CD4-positive, alpha-beta T cell treated with Interleukin-4 for 4 hours (primary cell): ENCODE measurements around the gene LRP2.

ENCODE experiments used
- DNase-seq: peaks from one replicate; pipeline ENCODE4 v3.0.0-alpha.2; 2020

The LRP2 gene

GRCh38 chr2:169116327-169116726 lies 246.0 kb downstream of the LRP2 start:
- DNase-seq, result no peak

DNA sequence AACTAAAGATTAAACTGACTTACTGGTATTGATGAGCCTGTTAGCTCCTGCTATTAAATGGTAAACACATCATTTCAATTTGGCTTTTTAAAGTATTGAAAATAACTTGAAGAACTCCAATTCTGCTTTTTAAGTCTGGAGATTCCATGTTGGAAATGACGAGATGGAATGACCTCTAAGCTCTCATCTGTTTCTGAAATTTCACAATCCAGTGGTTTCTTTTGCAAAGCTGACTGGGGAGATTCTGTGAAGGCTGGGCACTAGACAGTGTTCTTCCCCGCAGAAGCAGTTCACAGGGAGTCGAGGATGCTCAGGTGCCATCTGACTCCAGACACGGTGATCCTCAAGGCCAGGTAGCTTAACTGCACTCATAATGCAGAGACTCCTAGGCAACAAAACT lies 248.3 kb downstream of the LRP2 start:
- DNase-seq, result no peak

DNA sequence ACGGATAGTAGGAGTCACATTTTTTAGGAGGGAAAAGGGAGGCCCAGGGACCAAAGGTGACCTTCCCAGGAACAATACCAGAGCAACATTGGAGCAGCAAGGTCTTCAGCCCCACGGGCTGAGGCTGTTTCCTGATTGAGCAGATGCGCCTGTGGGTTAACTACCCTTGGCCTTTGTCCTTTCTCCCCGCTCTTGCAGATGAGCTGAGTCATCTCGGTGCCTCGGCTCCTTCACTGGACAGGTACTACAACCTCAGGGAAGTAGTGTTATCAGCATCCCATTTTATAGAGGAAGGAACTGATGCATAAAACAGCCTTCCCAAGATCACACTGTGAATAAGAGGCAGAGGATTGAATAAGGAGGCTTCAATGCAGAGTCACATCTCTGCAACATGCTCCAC lies 249.5 kb downstream of the LRP2 start:
- DNase-seq, result no peak

DNA sequence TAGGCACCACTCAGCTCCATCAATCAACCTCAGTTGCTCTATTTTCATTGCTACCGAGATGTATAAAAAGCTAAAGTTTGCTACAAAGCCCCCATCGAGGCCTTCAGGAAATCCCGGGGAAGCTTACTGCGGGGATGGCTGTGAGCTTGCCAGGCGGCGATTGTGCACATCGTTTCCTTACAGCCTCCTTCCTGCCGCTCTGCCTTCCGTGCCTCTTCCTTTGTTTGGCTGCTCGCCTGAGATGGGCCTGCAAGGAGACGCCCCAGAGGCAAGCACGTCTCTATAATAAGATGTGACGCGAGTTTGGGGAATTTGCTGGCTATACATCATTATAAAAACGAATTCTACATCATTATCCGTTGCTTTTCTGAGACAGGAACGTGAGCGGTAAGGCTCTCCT lies 251.4 kb downstream of the LRP2 start:
- no peak for DNase-seq

DNA sequence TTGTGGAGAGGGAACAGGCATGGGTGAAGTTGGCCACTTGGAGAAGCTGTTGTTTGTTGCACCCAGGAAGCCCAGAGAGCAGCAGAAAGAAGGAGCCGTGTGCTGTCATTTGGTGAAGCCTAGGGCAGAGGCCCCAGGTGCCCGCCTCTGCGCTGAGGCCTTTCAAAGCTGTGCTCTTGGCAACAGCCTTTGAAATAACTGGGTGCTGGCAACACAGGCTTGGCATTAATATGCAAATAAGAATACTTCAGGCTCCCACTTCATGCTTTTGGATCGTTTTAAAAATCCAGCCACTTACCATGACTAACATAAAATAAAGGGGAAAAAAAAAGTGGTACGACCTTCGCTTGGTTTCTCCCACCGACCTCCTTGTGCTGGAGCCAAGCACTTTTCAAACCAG lies 251.9 kb downstream of the LRP2 start:
- DNase-seq, result no peak

- DNase-seq, result peak; percentile 59
These were observed 252.6 kb downstream of the LRP2 start for GRCh38 chr2:169109502-169110409.

DNA sequence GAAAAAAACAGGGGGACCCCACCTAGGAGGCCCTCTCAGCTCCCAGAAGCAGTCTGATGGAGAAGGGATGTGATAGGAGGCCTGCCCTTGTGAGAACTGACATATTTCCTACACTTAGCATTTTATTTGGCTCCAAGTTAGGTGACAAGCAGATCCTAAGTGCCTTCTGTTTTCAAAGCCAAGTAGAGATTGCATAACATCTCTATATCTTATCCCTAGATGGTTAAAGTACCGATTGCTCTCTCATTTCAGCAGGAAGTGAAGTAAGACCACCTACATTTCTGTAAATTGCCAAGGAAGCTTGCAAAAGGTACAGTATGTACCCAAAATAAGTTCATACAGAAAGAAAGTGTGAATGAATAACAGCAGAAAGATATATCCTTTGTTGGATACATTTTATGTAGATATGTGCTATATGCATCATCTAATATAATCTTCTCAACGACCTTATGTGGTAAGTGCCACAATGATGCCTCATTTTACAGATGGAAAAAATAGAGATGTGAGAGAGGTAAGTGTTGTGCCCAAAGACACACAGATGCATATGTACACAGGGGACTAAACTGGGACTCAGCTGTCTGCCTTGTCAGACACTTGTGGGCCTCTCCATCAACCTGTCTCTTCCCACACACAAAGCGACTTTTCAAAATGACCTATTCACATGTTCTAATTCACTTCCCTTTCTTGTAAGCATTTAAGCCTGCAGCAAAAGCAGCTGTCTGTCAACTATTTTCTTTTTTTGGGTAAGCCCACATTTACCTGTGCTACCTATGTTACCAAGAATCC lies 254.0 kb downstream of the LRP2 start:
- DNase-seq, result no peak

DNA sequence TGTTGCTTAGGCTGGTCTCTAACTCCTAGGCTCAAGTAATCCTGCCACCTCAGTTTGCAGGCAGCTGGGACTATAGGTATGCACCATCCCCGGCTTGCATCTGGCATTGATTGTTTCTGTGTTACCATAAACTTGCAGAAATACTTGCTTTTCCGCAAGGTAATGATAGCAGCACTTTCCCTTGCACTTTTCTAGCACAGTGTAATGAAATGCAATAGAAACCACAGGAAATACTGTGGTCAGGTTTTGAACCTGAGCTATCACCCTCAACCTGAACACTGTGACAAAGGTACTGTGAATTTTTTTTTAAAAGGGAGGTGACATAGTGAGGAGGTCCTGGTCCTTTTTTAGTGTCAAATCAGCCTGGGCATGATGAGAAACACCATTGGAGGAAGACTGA lies 254.7 kb downstream of the LRP2 start:
- DNase-seq, result peak; percentile 69

DNA sequence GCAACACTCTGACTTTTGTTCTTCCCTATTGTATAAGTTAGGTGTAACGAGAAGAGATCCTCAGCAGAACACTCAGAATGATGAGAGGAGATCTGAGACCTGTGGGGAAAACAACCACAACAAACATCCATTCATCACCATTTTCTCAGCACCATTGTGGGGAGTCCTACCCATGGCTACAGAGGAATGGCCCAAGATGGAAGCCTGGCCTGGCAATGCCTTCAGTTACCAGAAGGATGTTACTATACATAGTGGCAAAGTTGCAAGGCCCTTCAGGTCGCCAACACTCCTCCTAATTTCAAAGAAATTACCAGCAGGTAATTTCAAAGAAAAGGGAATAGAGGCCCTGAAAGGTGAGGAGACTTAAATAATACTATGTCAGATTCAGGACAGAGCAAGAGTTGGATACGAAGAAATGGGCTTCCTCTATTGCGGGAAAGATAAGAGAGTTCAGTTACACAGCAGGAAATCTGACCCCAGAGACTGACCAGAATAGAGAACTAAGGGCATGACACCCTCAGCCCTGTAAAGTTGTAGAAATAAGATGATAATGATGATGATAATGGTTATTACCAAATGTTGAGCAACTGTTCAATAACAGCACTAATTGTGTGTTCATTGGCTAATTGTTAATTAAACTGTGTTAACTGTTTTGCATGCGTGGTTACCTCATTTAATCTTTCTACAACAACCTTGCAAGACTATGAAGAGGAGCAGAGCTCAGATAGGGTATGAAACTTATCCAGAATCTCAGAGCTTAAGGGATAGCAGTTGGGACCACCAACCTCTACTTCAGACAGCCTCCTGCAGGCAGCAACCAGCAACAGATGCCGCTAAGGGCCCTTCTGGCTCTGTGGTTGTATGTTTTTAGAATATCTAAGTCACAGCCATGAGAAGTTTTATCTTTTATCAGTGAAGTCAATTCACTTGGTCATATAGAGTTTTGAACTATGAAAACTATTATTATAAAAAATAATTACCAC lies 255.5 kb downstream of the LRP2 start:
- DNase-seq, result no peak

- no peak for DNase-seq
These were observed 256.2 kb downstream of the LRP2 start for GRCh38 chr2:169106134-169106533.

GRCh38 chr2:169105476-169105875 lies 256.9 kb downstream of the LRP2 start:
- DNase-seq, result peak; percentile 29

DNA sequence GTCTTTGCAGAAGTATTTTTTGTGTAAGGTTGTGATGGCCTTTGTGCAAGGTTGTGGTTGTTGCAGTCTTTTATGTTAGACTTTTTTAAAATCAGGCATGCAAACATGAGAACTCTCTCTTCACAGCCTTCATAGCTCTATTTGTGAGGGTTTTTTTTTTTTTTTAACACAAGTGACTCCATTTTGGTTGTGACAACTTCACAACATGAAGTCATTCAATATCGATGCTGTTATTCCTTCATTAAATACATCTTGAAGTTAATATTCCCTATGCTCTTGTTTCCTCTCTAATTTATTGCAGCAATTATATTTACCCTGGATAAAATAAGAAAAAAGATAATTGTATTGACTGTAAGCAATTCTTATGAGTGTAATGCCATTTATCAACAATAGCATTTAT lies 257.5 kb downstream of the LRP2 start:
- no peak for DNase-seq

GRCh38 chr2:169095621-169096105 lies 266.7 kb downstream of the LRP2 start:
- no peak for DNase-seq

- no peak for DNase-seq
These were observed 267.7 kb downstream of the LRP2 start for GRCh38 chr2:169094676-169095075.

DNA sequence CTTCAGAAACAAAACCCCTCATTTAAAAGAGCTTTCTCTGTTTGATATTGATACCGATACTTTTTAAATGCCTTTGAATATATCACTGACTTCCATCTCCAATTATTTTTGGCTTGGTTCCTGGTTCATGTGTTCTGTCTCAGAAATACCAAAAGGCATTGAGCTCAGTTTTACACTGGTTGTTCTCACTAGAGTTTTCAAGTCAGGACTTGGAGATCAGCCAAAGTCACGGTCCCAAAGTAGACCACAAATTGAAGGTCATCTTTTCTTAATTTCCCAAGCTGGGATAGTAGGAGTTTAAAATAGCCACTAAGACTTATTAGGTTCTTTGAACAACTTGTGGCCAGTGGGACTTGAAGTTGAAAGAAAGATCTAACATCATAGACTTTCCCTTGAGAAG lies 268.8 kb downstream of the LRP2 start:
- DNase-seq, result no peak

- no peak for DNase-seq
These were observed 270.4 kb downstream of the LRP2 start for GRCh38 chr2:169091761-169092519.

DNA sequence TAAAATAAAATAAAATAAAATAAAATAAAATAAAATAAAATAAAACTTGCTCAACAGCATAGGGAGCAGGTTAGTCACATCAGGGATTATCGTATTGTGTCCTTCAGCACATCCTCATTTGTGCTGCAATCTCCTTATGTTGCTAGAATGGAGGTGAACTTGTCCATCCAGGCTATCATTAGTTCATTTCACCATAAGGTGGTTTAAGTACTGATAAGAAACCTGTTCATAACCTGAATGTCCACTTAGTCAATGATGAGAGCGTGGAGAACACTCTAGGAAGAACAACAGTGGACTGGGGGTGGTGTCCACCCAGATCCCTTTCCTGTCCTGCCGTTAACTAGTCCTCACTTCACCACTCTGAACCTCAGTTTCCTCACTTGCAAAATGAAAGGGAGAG lies 271.1 kb downstream of the LRP2 start:
- no peak for DNase-seq

DNA sequence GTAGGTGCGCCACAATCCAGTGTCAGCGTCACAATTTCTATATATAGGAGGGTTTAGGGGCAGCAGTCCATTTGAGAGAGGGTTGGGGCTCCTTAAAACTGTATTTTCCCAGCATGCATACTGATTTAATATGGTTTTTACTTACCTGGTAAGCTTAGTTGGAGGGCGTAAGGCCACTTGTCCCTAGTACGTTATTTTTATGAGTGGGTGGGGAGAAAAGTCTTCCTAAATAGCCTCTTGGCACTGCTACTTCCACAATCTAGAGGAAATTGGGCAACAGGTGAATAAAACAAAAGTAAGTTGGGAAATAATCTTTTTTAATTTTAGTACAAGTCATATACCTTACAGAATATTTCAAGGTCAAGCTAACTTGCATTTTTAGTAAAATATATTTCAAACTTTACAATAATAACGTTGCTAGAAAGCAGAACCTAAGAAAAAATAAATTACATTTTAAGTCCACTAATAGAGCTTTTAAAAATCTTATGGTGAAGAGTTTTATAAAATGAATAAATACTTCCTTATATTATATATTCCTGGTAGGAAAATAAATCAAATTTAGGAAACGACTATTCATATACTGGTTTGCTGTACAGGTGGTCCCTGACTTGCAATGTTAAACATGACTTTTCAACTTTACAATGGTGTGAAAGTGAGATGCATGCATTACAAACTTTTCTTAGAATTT lies 272.1 kb downstream of the LRP2 start:
- no peak for DNase-seq

DNA sequence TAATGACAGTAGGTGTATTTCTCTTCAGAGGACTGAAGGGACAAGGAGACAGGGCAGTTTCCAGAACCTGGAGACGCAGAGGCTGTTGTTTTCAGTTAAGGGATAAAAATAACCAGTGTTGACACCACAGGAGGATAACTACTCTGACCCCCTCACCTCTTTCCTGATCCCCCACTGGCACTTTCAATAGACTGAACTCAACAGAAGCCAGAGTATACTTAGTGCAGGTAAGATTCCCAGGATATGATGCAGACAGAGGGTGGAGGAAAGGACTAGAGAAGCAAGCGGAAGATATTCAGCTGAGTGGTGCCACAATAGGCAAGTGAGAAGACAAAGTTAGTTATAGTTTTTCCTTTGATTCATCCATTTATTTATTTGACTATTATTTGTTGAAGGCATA lies 273.2 kb downstream of the LRP2 start:
- no peak for DNase-seq

GRCh38 chr2:169087757-169088379 lies 274.5 kb downstream of the LRP2 start:
- DNase-seq, result no peak
